ENCODE results near the gene XKR7.

DNA sequence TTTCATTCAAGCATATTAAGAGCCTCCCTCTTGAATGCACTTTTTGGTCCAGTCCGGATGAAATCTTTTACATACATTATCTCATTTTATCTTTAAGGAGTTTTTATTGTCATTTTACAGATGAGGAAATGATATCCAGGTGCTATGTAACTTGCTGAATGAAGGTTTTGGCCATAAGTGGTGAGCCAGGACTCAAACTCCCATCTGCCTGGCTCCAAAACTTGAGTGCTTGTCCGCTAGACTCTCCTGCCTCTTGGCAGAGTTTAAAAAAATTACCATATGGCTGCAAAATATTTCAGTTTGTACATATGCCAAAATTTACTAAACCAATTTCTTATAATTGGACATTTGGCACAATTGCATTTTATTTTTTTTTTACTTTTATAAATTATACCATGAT lies 28.3 kb upstream of the XKR7 start:
- TF ChIP-seq SNAI2 (CRISPR knock-in tag; IDR thresholded peaks at IDR 0.05): no peak
- no peak for TF ChIP-seq ZNF70 (CRISPR knock-in tag; IDR thresholded peaks at IDR 0.05)
- TF ChIP-seq, protein P1, sequence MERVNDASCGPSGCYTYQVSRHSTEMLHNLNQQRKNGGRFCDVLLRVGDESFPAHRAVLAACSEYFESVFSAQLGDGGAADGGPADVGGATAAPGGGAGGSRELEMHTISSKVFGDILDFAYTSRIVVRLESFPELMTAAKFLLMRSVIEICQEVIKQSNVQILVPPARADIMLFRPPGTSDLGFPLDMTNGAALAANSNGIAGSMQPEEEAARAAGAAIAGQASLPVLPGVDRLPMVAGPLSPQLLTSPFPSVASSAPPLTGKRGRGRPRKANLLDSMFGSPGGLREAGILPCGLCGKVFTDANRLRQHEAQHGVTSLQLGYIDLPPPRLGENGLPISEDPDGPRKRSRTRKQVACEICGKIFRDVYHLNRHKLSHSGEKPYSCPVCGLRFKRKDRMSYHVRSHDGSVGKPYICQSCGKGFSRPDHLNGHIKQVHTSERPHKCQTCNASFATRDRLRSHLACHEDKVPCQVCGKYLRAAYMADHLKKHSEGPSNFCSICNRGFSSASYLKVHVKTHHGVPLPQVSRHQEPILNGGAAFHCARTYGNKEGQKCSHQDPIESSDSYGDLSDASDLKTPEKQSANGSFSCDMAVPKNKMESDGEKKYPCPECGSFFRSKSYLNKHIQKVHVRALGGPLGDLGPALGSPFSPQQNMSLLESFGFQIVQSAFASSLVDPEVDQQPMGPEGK (CRISPR knock-in tag; IDR thresholded peaks at IDR 0.05; ENCODE audit: borderline replicate concordance): no peak
- TF ChIP-seq TOX (CRISPR knock-in tag; IDR thresholded peaks at IDR 0.05; ENCODE audit: borderline replicate concordance): no peak
- TF ChIP-seq ARNTL (CRISPR knock-in tag; IDR thresholded peaks at IDR 0.05; ENCODE audit: borderline replicate concordance, low read depth): no peak
- TF ChIP-seq GLIS3 (CRISPR knock-in tag; IDR thresholded peaks at IDR 0.05): no peak
- no peak for TF ChIP-seq ZNF8 (CRISPR knock-in tag; IDR thresholded peaks at IDR 0.05)
- TF ChIP-seq, protein P2, sequence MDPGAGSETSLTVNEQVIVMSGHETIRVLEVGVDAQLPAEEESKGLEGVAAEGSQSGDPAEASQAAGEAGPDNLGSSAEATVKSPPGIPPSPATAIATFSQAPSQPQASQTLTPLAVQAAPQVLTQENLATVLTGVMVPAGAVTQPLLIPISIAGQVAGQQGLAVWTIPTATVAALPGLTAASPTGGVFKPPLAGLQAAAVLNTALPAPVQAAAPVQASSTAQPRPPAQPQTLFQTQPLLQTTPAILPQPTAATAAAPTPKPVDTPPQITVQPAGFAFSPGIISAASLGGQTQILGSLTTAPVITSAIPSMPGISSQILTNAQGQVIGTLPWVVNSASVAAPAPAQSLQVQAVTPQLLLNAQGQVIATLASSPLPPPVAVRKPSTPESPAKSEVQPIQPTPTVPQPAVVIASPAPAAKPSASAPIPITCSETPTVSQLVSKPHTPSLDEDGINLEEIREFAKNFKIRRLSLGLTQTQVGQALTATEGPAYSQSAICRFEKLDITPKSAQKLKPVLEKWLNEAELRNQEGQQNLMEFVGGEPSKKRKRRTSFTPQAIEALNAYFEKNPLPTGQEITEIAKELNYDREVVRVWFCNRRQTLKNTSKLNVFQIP (CRISPR knock-in tag; IDR thresholded peaks at IDR 0.05; ENCODE audit: borderline replicate concordance, low read depth): no peak
- TF ChIP-seq ZC3H10 (CRISPR knock-in tag; IDR thresholded peaks at IDR 0.05): no peak
- TF ChIP-seq RARB (CRISPR knock-in tag; IDR thresholded peaks at IDR 0.05): no peak
